ENCODE results near the gene VCL. TPM values are rescaled to one million over a fixed set of nuclear protein-coding genes. Genes with fewer than 3 reads are reported as not detected.
A peak's percentile ranks its signal among the peaks of the same experiment; 100 is the strongest.

The VCL gene
- total RNA-seq, 1 experiment from 2014 or later, result 382 TPM

GRCh38 chr10:74153676-74154075 lies 155.8 kb downstream of the VCL start:
- Histone ChIP-seq H3K36me3 (ENCODE audit: low read depth, low read length) (no peaks in the 10 kb centered on the region), H3K4me2 (ENCODE audit: low read length) (peak overlapping the region; percentile 79), H3K9me2 (replicated peaks; ENCODE audit: low read length) (no peaks in the 10 kb centered on the region), H3F3A (ENCODE audit: low read length, unreplicated experiment) (no peaks in the 10 kb centered on the region), H4K20me1 (ENCODE audit: low read length) (0 out of 2 replicates have a peak, but pooled peaks cover 21% of the 10 kb centered on the region), H3K9ac (ENCODE audit: low read length) (no peak overlapping the region), H3K27ac (ENCODE audit: low read length) (no peak overlapping the region), H3K4me1 (ENCODE audit: insufficient read depth, low read length) (peaks cover 27% of the 10 kb centered on the region), H3K27me3 (ENCODE audit: low read length) (no peaks in the 10 kb centered on the region), H2AFZ (ENCODE audit: low read length) (no peak overlapping the region), H3K79me2 (ENCODE audit: low read length) (peaks cover 96% of the 10 kb centered on the region), H3K9me3 (ENCODE audit: low read length) (no peaks in the 10 kb centered on the region), H3K4me3 (ENCODE audit: low read length) (peak overlapping the region; percentile 69; the same call in 1 of the 2 replicates)
- CTCF ChIA-PET, result interaction anchor here (0.6 to 1.5 kb wide), 3 partner anchors 21 to 34 kb away, joined by 3 to 6 read pairs (median 3); no protein-coding TSS in a partner anchor
- intact Hi-C loops (cut with micrococcal nuclease), result no loop called here
- no peak for DNase-seq
- POLR2A ChIA-PET (ENCODE audit: unreplicated experiment), result interaction anchor here (0.7 kb wide), 2 partner anchors 24 to 53 kb away, joined by 3 to 4 read pairs; no protein-coding TSS in a partner anchor
- BruUV-seq (replicated peaks), result no TSS peak
- no peak for ATAC-seq
- no peak for TF ChIP-seq CTCF (conservative IDR thresholded peaks at IDR 0.05; ENCODE audit: low read depth, low read length)
- TF ChIP-seq EZH2phosphoT487 (IDR thresholded peaks at IDR 0.05; ENCODE audit: borderline replicate concordance, low read length), result no peak
- no peak for TF ChIP-seq EZH2 (IDR thresholded peaks at IDR 0.05; ENCODE audit: low read length, unreplicated experiment)

DNA sequence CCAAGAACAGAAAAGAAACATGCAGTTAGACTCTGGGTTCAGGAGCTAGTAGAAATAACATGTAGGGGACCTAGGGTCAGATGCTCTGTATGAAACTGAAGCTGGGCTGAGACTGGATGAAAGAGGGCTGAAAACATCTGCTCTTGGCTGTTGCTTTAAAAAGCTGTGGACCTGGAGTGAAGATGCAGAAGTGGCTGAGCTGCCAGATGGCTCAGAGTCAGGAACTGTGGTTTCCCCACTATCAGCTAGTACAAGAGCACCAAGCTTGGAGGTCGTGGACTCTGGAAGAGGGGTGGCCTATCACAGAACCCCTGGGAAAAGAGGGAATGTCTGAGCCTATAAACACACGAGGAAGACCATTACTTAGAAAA lies 159.0 kb downstream of the VCL start:
- POLR2A ChIA-PET (ENCODE audit: unreplicated experiment), result no interaction called here
- Histone ChIP-seq H3F3A (ENCODE audit: low read length, unreplicated experiment) (no peaks in the 10 kb centered on the region), H3K9me3 (ENCODE audit: low read length) (no peaks in the 10 kb centered on the region), H3K27ac (ENCODE audit: low read length) (no peak overlapping the region), H3K9me2 (replicated peaks; ENCODE audit: low read length) (no peaks in the 10 kb centered on the region), H3K36me3 (ENCODE audit: low read depth, low read length) (no peaks in the 10 kb centered on the region), H3K4me2 (ENCODE audit: low read length) (no peak overlapping the region), H3K79me2 (ENCODE audit: low read length) (peaks cover 90% of the 10 kb centered on the region), H2AFZ (ENCODE audit: low read length) (no peak overlapping the region), H3K9ac (ENCODE audit: low read length) (no peak overlapping the region), H3K4me1 (ENCODE audit: insufficient read depth, low read length) (peaks cover 20% of the 10 kb centered on the region), H3K27me3 (ENCODE audit: low read length) (no peaks in the 10 kb centered on the region), H4K20me1 (ENCODE audit: low read length) (0 out of 2 replicates have a peak, but pooled peaks cover 12% of the 10 kb centered on the region), H3K4me3 (ENCODE audit: low read length) (no peak overlapping the region)
- DNase-seq (no peak), ATAC-seq (no peak)
- CTCF ChIA-PET, result interaction anchor here (0.7 kb wide), 1 partner anchor 66 kb away, joined by 4 read pairs; no protein-coding TSS in a partner anchor
- intact Hi-C loops (cut with micrococcal nuclease), result no loop called here
- no TSS peak for BruUV-seq (replicated peaks)
- no peak for TF ChIP-seq EZH2 (IDR thresholded peaks at IDR 0.05; ENCODE audit: low read length, unreplicated experiment)
- TF ChIP-seq CTCF (conservative IDR thresholded peaks at IDR 0.05; ENCODE audit: low read depth, low read length), result no peak
- TF ChIP-seq EZH2phosphoT487 (IDR thresholded peaks at IDR 0.05; ENCODE audit: borderline replicate concordance, low read length), result no peak

GRCh38 chr10:74160013-74160412 lies 162.1 kb downstream of the VCL start:
- Histone ChIP-seq H3F3A (ENCODE audit: low read length, unreplicated experiment) (no peaks in the 10 kb centered on the region), H3K9me3 (ENCODE audit: low read length) (no peaks in the 10 kb centered on the region), H3K4me3 (ENCODE audit: low read length) (no peak overlapping the region), H3K27me3 (ENCODE audit: low read length) (no peaks in the 10 kb centered on the region), H3K4me2 (ENCODE audit: low read length) (no peak overlapping the region), H3K36me3 (ENCODE audit: low read depth, low read length) (no peaks in the 10 kb centered on the region), H2AFZ (ENCODE audit: low read length) (no peak overlapping the region), H3K27ac (ENCODE audit: low read length) (no peak overlapping the region), H3K9me2 (replicated peaks; ENCODE audit: low read length) (no peaks in the 10 kb centered on the region), H3K79me2 (ENCODE audit: low read length) (peaks cover 72% of the 10 kb centered on the region), H3K9ac (ENCODE audit: low read length) (no peak overlapping the region), H4K20me1 (ENCODE audit: low read length) (0 out of 2 replicates have a peak, but pooled peaks cover 4% of the 10 kb centered on the region), H3K4me1 (ENCODE audit: insufficient read depth, low read length) (peaks cover 8% of the 10 kb centered on the region; the same call in 1 of the 2 replicates)
- no peak for DNase-seq
- POLR2A ChIA-PET (ENCODE audit: unreplicated experiment), result no interaction called here
- no peak for TF ChIP-seq EZH2phosphoT487 (IDR thresholded peaks at IDR 0.05; ENCODE audit: borderline replicate concordance, low read length)
- no peak for TF ChIP-seq EZH2 (IDR thresholded peaks at IDR 0.05; ENCODE audit: low read length, unreplicated experiment)
- no peak for TF ChIP-seq CTCF (conservative IDR thresholded peaks at IDR 0.05; ENCODE audit: low read depth, low read length)
- BruUV-seq (replicated peaks), result no TSS peak
- ATAC-seq, result no peak
- intact Hi-C loops (cut with micrococcal nuclease), result no loop called here
- CTCF ChIA-PET, result no interaction called here
